Suprapubic skin (tissue), 4 donors: ENCODE data around the gene RUFY1. TPM values are rescaled to one million over a fixed set of nuclear protein-coding genes. Genes with fewer than 3 reads are reported as not detected.
A peak's percentile ranks its signal among the peaks of the same experiment; 100 is the strongest.

Source experiments
- DNase-seq, 2 donors: peaks; one replicate each; pipeline ENCODE4 v3.0.0-alpha.2; 2019; ENCODE audit warnings: low spot score in 2 of 2
- H3K27ac ChIP-seq: fragments of 200-600 bp; sonication (generic); one replicate; pipeline ENCODE4 v1.5.1; 2019
- H3K27me3 ChIP-seq: fragments of 200-600 bp; sonication (generic); one replicate; pipeline ENCODE4 v1.5.1; 2019
- H3K36me3 ChIP-seq: fragments of 200-600 bp; sonication (generic); one replicate; pipeline ENCODE4 v1.5.1; 2019
- H3K4me1 ChIP-seq: fragments of 200-600 bp; sonication (generic); one replicate; pipeline ENCODE4 v1.5.1; 2019
- H3K4me3 ChIP-seq: fragments of 200-600 bp; sonication (generic); one replicate; pipeline ENCODE4 v1.5.1; 2019; ENCODE audit warnings: mild to moderate bottlenecking
- H3K9me3 ChIP-seq: fragments of 200-600 bp; sonication (generic); one replicate; pipeline ENCODE4 v1.5.1; 2019
- CTCF ChIP-seq, 2 donors: fragments of 200-600 bp in 1 of 2; fragments of 450-650 bp in 1 of 2; sonication (generic) in 1 of 2; IDR thresholded peaks; one replicate each; pipeline ENCODE4 v1.5.1; 2016 to 2019; ENCODE audit warnings: antibody characterized with exemption in 2 of 2, mild to moderate bottlenecking in 1 of 2, moderate library complexity in 1 of 2
- EP300 ChIP-seq: sonication (generic); formaldehyde crosslinking; IDR thresholded peaks from one replicate; pipeline ENCODE4 v1.6.1; 2017; ENCODE audit warnings: antibody characterized with exemption
- POLR2A ChIP-seq, 2 donors: fragments of 450-650 bp; IDR thresholded peaks; one replicate each; pipeline ENCODE4 v1.6.1; 2017; ENCODE audit warnings: antibody characterized with exemption in 2 of 2, mild to moderate bottlenecking in 2 of 2, moderate library complexity in 2 of 2
- POLR2AphosphoS5 ChIP-seq, 3 donors: sonication (generic); formaldehyde crosslinking; IDR thresholded peaks; one replicate each; pipeline ENCODE4 v1.6.1; 2017; ENCODE audit warnings: antibody characterized with exemption in 3 of 3
- WGBS: methylation state at CpG from one replicate; pipeline ENCODE4 v1.1.5; 2018; 5-methylcytosine and 5-hydroxymethylcytosine counted together
- total RNA-seq, 4 donors: library from RNA; depleted of rRNA; stranded (reverse); fragments of >200 nt; gene quantifications; one replicate each; pipeline ENCODE4 v1.1.0, GENCODE V29; 2016

Gene RUFY1
- total RNA-seq, 4 donors from 2014 or later, result 37.8 to 61.3 (median 55.0) TPM

- no peak for DNase-seq
- no peaks in the 10 kb centered on the region for H3K4me1 ChIP-seq
- H3K27me3 ChIP-seq, result no peaks in the 10 kb centered on the region
- no peak overlapping the region for H3K4me3 ChIP-seq
- no peak for TF ChIP-seq CTCF (IDR thresholded peaks at IDR 0.05)
- no peak for TF ChIP-seq EP300
- TF ChIP-seq POLR2AphosphoS5 (IDR thresholded peaks at IDR 0.05), result no peak
- no peak for TF ChIP-seq POLR2A (IDR thresholded peaks at IDR 0.05)
- H3K9me3 ChIP-seq, result no peaks in the 10 kb centered on the region
- H3K27ac ChIP-seq, result no peak overlapping the region
- 87% methylated on average over 9 of the region's 13 CpGs for WGBS
- H3K36me3 ChIP-seq, result peaks cover 96% of the 10 kb centered on the region
These were observed 46.1 kb downstream of the RUFY1 start for GRCh38 chr5:179596421-179596820.

DNA sequence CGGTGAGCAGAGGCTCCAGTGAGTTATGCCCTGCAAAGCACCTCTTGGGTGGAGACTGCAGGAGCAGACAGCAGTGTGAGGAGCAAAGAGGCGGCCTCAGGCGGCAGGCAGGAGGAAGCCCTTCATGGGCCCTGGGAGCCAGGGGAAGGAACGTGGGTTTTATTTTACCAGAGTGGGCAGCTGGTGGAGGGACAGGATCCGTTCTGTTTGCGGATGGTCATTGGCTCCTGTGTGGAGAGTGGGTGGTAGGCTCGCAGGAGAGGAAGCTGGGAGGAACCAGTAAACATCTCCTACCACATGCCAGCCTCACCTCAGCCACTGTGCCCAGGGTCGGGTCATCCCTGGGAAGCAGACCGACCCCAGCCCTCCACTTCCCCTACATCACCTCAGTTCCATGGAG is 48.7 kb downstream of the RUFY1 start:
- Histone ChIP-seq H3K9me3 (no peaks in the 10 kb centered on the region), H3K27ac (no peak overlapping the region), H3K4me1 (no peaks in the 10 kb centered on the region), H3K36me3 (peaks cover 97% of the 10 kb centered on the region), H3K4me3 (no peak overlapping the region), H3K27me3 (no peaks in the 10 kb centered on the region)
- peak; percentile 55 to 66 for DNase-seq
- TF ChIP-seq POLR2A (IDR thresholded peaks at IDR 0.05) (no peak), POLR2AphosphoS5 (IDR thresholded peaks at IDR 0.05) (no peak), CTCF (IDR thresholded peaks at IDR 0.05) (no peak), EP300 (no peak)
- 86% methylated on average over 8 of the region's 9 CpGs for WGBS

DNA sequence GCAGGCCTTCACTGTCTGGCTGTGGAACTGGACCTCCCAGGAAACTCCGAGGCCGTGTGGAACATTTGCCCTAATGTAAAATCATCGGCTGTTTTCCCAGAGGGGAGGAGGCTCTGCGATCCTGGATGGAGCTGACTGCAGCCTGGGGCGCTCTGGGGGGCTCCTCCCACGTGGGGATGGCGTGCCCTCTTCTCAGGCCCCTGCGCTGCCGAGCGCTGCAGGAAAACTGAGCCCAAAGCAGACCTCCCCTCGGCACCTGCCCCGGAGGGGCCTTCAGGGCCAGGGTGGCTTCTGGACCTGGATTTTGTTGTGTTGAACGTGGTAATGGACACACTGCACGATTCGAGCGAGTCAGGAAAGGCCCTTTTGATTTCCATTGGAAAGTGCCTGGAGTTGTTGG is 49.2 kb downstream of the RUFY1 start:
- Histone ChIP-seq H3K27ac (no peak overlapping the region), H3K9me3 (no peaks in the 10 kb centered on the region), H3K27me3 (no peaks in the 10 kb centered on the region), H3K4me1 (no peaks in the 10 kb centered on the region), H3K36me3 (peaks cover 93% of the 10 kb centered on the region), H3K4me3 (no peak overlapping the region)
- 90% methylated on average over 11 of the region's 16 CpGs for WGBS
- peak; percentile 49 to 64 for DNase-seq
- TF ChIP-seq POLR2A (IDR thresholded peaks at IDR 0.05) (no peak), EP300 (no peak), POLR2AphosphoS5 (IDR thresholded peaks at IDR 0.05) (no peak), CTCF (IDR thresholded peaks at IDR 0.05) (no peak)

- Histone ChIP-seq H3K27me3 (no peaks in the 10 kb centered on the region), H3K27ac (no peak overlapping the region), H3K36me3 (peaks cover 89% of the 10 kb centered on the region), H3K9me3 (no peaks in the 10 kb centered on the region), H3K4me3 (no peak overlapping the region), H3K4me1 (no peaks in the 10 kb centered on the region)
- 68% methylated on average over 6 of the region's 9 CpGs for WGBS
- DNase-seq, result peak; percentile 46 to 70
- TF ChIP-seq EP300 (no peak), POLR2A (IDR thresholded peaks at IDR 0.05) (no peak), CTCF (IDR thresholded peaks at IDR 0.05) (no peak), POLR2AphosphoS5 (IDR thresholded peaks at IDR 0.05) (no peak)
These were observed 49.6 kb downstream of the RUFY1 start for GRCh38 chr5:179599973-179600372.

GRCh38 chr5:179601871-179602625 is 51.7 kb downstream of the RUFY1 start:
- WGBS, result 92% methylated on average over 15 of the region's 18 CpGs
- no peak overlapping the region for H3K27ac ChIP-seq
- no peak overlapping the region for H3K4me3 ChIP-seq
- TF ChIP-seq CTCF (IDR thresholded peaks at IDR 0.05) (no peak), POLR2A (IDR thresholded peaks at IDR 0.05) (no peak), POLR2AphosphoS5 (IDR thresholded peaks at IDR 0.05) (no peak), EP300 (no peak)
- H3K36me3 ChIP-seq, result peaks cover 87% of the 10 kb centered on the region
- H3K4me1 ChIP-seq, result peaks cover 16% of the 10 kb centered on the region
- H3K27me3 ChIP-seq, result no peaks in the 10 kb centered on the region
- peak; percentile 38 to 64 for DNase-seq
- H3K9me3 ChIP-seq, result no peaks in the 10 kb centered on the region
